HG03571 (cell line): ENCODE data around the gene TRMT2A.
"Not testable (repeated sequence)": the region's sequence is repeated elsewhere in the genome, so short reads cannot be mapped to it uniquely, and the experiment has no call there.

Experiments
- ATAC-seq: cut with Tn5 transposase; IDR thresholded peaks from one replicate; pipeline ENCODE4 v1.9.1; 2021; ENCODE audit not compliant: unreplicated experiment

TRMT2A gene

DNA sequence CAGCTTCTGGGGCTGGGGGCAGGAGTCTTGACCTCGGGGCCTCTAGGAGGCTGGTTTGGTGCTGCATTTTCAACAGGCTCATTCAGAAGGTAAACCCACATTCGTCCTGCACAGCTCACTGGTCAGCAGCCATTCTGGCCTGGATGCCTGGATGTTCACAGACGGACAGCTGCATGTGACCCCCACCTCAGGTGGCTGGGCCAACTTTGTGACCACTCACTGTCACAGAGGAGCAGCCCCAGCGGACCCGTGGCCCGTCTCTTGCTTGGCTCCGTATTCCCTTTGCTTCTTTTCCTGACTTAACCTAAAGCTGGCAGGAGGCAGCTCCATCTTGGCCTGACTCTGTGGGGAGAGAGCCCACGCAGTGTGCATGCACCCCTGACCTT lies 28.8 kb downstream of the TRMT2A start:
- ATAC-seq, result no peak

GRCh38 chr22:20087319-20088262 lies 29.4 kb downstream of the TRMT2A start:
- no peak for ATAC-seq

- ATAC-seq, result no peak
Measured at GRCh38 chr22:20086763-20087162, 30.3 kb downstream of the TRMT2A start.

- ATAC-seq, result no peak
Measured at GRCh38 chr22:20086101-20086599, 30.9 kb downstream of the TRMT2A start.

GRCh38 chr22:20085651-20086050 lies 31.4 kb downstream of the TRMT2A start:
- ATAC-seq, result no peak

- ATAC-seq, result no peak
Measured at GRCh38 chr22:20084547-20085413, 32.2 kb downstream of the TRMT2A start.

DNA sequence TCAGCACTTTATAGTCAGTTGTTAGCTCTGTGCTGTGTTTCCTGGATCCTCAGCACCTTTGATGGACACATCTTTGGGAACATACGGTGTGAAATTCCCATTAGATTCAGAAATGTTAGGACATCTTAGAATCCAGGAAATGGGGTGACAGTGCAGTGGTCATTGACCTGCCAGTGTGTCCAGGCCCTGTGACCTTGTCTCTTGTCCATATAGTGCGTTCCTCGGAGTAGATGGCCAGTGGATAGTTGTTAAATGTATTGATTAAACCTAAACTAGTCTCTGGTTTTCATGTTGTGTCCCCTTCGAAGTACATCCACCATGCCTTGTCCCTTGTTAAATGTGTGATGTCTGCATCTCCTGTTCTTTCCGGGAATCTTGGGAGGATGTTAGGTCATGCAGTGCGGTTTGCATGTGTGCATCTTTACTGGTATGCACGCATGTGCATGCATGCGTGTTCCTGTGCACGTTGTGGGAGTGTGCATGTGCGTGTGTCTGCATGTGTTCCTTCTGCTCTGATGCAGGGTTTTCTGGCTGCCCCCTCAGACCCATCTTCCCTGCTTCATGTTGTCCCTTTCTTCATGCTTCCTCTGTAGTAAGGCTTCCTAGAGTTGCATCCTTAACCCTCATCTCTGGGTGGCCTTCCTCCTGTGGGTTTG lies 33.0 kb downstream of the TRMT2A start:
- no peak for ATAC-seq

DNA sequence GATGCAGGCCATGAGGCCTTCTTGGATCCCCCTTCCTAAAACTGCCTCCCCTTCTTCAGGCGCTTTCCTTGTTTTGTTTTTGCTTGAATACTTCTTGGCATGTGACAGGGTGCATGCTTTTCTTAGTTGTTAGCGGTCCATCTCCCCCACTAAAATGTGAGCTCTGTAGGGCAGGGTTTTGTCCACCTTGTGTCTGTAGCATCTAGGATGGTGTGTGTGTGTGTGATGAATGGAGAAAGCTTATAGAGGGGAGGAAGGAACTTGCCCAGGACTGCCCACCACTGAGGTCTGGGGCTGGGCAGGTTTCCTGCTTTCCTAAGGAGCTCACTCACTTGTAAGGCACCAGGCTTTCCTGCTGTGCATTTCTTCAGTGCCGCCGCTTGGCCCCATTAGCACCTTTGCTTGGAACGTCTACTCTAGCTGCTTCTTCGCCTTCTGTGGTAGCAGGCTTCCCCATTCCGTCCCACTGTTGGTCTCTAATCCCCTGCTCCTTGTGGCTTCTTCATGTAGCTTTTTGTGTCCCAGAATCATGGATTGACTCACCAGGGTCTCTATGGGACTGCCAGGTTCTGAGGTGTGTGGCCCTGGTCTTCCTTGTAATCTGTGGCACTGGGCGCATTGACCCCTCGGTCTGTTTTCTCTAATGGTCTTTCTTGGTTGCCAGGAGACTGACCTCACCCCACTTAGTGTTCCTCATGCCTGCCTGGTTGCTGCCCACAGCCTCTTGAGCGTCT lies 33.7 kb downstream of the TRMT2A start:
- ATAC-seq, result no peak

DNA sequence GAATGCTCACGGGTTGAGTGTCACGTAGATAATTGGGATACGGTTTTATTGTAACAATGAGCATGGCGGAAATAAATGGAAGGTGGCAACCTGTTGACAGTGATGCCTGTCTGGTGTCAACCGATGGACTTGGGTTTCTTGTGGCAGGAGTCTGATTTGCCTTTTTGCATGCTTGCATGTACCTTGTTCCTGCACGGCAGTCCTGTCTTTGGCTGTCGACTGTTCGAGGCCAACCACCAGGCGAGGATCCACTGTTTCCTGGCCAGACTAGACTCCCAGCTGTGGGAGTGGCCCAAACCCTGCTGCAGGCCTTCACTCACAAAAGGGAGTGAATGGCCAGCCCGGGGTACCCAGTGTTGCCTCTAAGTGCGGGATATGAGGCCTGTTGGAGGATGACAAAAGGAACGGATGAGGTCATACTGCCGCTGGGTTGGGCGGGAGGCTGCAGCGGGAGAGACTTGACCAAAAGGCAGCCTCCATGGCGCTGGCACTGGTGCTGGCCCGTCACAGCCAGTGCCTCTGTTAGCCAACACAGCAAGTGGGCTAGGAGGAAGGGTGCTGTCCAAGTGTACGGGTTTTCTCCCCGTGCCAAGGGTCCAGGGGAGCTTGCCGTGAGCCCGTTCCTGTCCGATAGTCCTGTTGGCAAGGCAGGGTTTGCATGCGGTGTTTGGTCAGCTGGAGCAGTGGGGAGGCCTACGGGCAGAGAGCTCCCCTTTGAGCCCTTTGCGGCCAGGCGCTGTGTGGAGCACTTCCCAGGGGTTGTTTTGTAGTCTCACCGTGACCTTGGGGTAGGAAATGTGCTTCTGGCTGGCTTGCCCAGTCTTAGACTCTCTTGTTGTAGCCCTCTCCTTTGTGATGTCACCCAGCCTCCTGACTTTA lies 36.0 kb downstream of the TRMT2A start:
- ATAC-seq, result no peak

GRCh38 chr22:20080445-20080775 lies 36.6 kb downstream of the TRMT2A start:
- ATAC-seq, result peak; percentile 51

GRCh38 chr22:20079745-20080444 lies 37.1 kb downstream of the TRMT2A start, which contains the start of gene DGCR8:
Gene DGCR8, plus strand, starts transcription at chr22:20080241. Its CDS starts 5,723 bp downstream, at chr22:20085964.
- ATAC-seq, result peak; percentile 79

GRCh38 chr22:20076627-20077172 lies 40.3 kb downstream of the TRMT2A start:
- no peak for ATAC-seq

- no peak for ATAC-seq
Measured at GRCh38 chr22:20071524-20071972, 45.5 kb downstream of the TRMT2A start.

GRCh38 chr22:20069331-20070042 lies 47.5 kb downstream of the TRMT2A start:
- no peak for ATAC-seq

- ATAC-seq, result no peak
Measured at GRCh38 chr22:20068640-20069039, 48.4 kb downstream of the TRMT2A start.

- not testable (repeated sequence) for ATAC-seq
Measured at GRCh38 chr22:20067384-20067682, 49.7 kb downstream of the TRMT2A start.

GRCh38 chr22:20066617-20067383 lies 50.2 kb downstream of the TRMT2A start:
- no peak for ATAC-seq
